A673 (cell line): ENCODE results near the gene UBE2J2. TPM values are rescaled to one million over a fixed set of nuclear protein-coding genes. Genes with fewer than 3 reads are reported as not detected.

Source experiments
- BruUV-seq: library from RNA; stranded (reverse); fragments of 400-500 nt; replicated peaks from 2 replicates; lab custom pipeline; 2021; lab: Mats Ljungman, UMichigan
- CTCF ChIA-PET: fragments of 300-600 bp; sonication (Branson Sonifier 250); formaldehyde crosslinking; loops from one replicate; lab custom pipeline; 2022; ENCODE audit warnings: antibody characterized with exemption; lab: Charles Lee
- POLR2A ChIA-PET: fragments of 300-600 bp; sonication (Branson Sonifier 250); formaldehyde crosslinking; loops from one replicate; lab custom pipeline; 2022; ENCODE audit warnings: antibody characterized with exemption; ENCODE audit not compliant: low non-redundant PET; lab: Charles Lee
- DNase-seq: peaks from one replicate; pipeline ENCODE4 v3.0.0-alpha.2; 2015; ENCODE audit warnings: low spot score
- H3K27ac ChIP-seq: fragments of 200-600 bp; sonication (generic); 2 replicates; pipeline ENCODE4 v1.5.1; 2016; ENCODE audit warnings: mixed run types, low read depth, mild to moderate bottlenecking, mixed read lengths, antibody characterized with exemption, low read length; ENCODE audit not compliant: poor library complexity, severe bottlenecking
- H3K27me3 ChIP-seq: fragments of 200-600 bp; sonication (generic); replicated peaks from 2 replicates; pipeline ENCODE4 v1.6.1; 2017; ENCODE audit warnings: mixed run types, low read depth, mild to moderate bottlenecking, mixed read lengths, antibody characterized with exemption, low read length; ENCODE audit not compliant: insufficient read depth, poor library complexity
- H3K36me3 ChIP-seq: fragments of 200-600 bp; sonication (generic); 2 replicates; pipeline ENCODE4 v1.6.1; 2016; ENCODE audit warnings: mixed run types, mild to moderate bottlenecking, mixed read lengths, antibody characterized with exemption, low read length; ENCODE audit not compliant: insufficient read depth, poor library complexity, severe bottlenecking
- H3K4me1 ChIP-seq: fragments of 200-600 bp; sonication (generic); 2 replicates; pipeline ENCODE4 v1.6.1; 2017; ENCODE audit warnings: mixed run types, mild to moderate bottlenecking, mixed read lengths, antibody characterized with exemption, low read length; ENCODE audit not compliant: insufficient read depth, poor library complexity, severe bottlenecking
- H3K4me3 ChIP-seq: fragments of 200-600 bp; sonication (generic); 2 replicates; pipeline ENCODE4 v1.5.1; 2016; ENCODE audit warnings: low read depth, mixed run types, mild to moderate bottlenecking, mixed read lengths, low read length; ENCODE audit not compliant: poor library complexity, severe bottlenecking
- H3K9me3 ChIP-seq: fragments of 200-600 bp; sonication (generic); 2 replicates; pipeline ENCODE4 v1.6.1; 2016; ENCODE audit warnings: mixed run types, low read depth, mild to moderate bottlenecking, mixed read lengths, antibody characterized with exemption, low read length; ENCODE audit not compliant: poor library complexity, severe bottlenecking
- CTCF ChIP-seq: fragments of 300-800, 200-600 bp; sonication (generic); conservative IDR thresholded peaks from 2 replicates; pipeline ENCODE4 v1.5.1; 2017; ENCODE audit warnings: low read depth, mild to moderate bottlenecking, antibody characterized with exemption, low read length, moderate library complexity, mixed read lengths
- EZH2 ChIP-seq: fragments of 200-600 bp; sonication (generic); IDR thresholded peaks from 2 replicates; pipeline ENCODE4 v1.6.1; 2017; ENCODE audit warnings: borderline replicate concordance, low read depth, mild to moderate bottlenecking, mixed read lengths, antibody characterized with exemption, low read length; ENCODE audit not compliant: poor library complexity, severe bottlenecking
- intact Hi-C: fragments of 100-400 bp; cut with micrococcal nuclease; formaldehyde crosslinking; loops from one replicate; pipeline ENCODE4 v1.10.0; 2022; ENCODE audit not compliant: unreplicated experiment
- total RNA-seq: library from RNA; stranded (reverse); gene quantifications from 2 replicates; pipeline ENCODE4 v1.2.3, GENCODE V29; 2021

UBE2J2 gene
- total RNA-seq, 1 experiment from 2014 or later: 92.8 TPM

- ChIA-PET CTCF (no interaction called here), POLR2A (no interaction called here)
- Histone ChIP-seq H3K9me3 (no peaks in the 10 kb centered on the region), H3K36me3 (peaks cover 3% of the 10 kb centered on the region), H3K4me1 (no peaks in the 10 kb centered on the region), H3K27me3 (no peaks in the 10 kb centered on the region), H3K27ac (no peak overlapping the region), H3K4me3 (no peak overlapping the region)
- no TSS peak for BruUV-seq
- intact Hi-C loops: no loop called here
- DNase-seq: no peak
- TF ChIP-seq CTCF (no peak), EZH2 (no peak)
Measured at GRCh38 chr1:1295154-1295923, 21.7 kb upstream of the UBE2J2 start.

- H3K9me3 ChIP-seq: no peaks in the 10 kb centered on the region
- H3K27ac ChIP-seq: no peak overlapping the region
- ChIA-PET CTCF (no interaction called here), POLR2A (no interaction called here)
- TF ChIP-seq CTCF: no peak
- no peak for TF ChIP-seq EZH2
- no peak for DNase-seq
- no peak overlapping the region for H3K4me3 ChIP-seq
- intact Hi-C loops: no loop called here
- peaks cover 3% of the 10 kb centered on the region for H3K36me3 ChIP-seq
- H3K4me1 ChIP-seq: no peaks in the 10 kb centered on the region
- BruUV-seq: no TSS peak
- H3K27me3 ChIP-seq: no peaks in the 10 kb centered on the region
Measured at GRCh38 chr1:1294250-1294890, 20.7 kb upstream of the UBE2J2 start.

- Histone ChIP-seq H3K4me1 (no peaks in the 10 kb centered on the region), H3K36me3 (peaks cover 3% of the 10 kb centered on the region), H3K27me3 (no peaks in the 10 kb centered on the region), H3K4me3 (no peak overlapping the region), H3K9me3 (no peaks in the 10 kb centered on the region), H3K27ac (no peak overlapping the region)
- intact Hi-C loops: no loop called here
- BruUV-seq: no TSS peak
- POLR2A ChIA-PET: no interaction called here
- CTCF ChIA-PET: no interaction called here
- DNase-seq: no peak
- TF ChIP-seq CTCF: no peak
- no peak for TF ChIP-seq EZH2
Measured at GRCh38 chr1:1293263-1294249, 19.9 kb upstream of the UBE2J2 start.
